NCI-H1436 treated with DMSO at 0.1 percent for 48 hours (cell line): ENCODE measurements around the gene FHIP2A.

Source experiments
- DNase-seq: peaks from one replicate; lab custom pipeline; 2025; lab: John Stamatoyannopoulos, UW

FHIP2A gene

DNA sequence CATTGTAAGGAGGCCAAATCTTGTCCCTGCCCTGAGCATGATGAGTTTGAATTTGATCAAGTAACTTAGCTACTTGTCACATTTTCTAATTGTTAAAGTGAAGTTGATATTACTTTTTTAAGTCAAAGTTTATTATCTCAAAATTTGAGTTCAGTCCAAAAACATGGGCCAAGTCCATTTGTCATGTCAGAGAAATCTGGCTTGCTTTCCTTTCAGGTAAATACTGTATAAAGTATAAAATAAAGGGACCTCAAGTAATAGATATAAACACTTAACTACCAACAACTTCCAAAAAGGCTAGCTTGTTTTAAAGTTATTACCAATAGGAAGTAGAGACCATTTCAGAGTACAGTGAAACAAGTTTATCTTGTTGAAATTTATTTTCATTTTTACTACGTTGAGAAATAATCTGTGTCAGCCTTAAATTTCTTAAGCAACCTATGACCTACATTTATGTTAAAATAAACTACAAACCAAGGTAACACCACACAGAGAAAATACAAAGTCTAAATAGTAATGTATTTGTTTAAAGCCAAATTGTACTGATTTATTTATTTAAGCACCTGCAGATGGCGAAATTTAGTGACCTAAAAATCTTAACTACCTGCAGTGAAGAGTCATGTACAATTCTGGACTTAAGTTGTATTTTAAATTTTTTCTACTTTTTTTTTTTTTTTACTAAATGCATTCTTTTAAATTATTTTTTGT, 36.5 kb downstream of the FHIP2A start:
- no peak for DNase-seq

DNA sequence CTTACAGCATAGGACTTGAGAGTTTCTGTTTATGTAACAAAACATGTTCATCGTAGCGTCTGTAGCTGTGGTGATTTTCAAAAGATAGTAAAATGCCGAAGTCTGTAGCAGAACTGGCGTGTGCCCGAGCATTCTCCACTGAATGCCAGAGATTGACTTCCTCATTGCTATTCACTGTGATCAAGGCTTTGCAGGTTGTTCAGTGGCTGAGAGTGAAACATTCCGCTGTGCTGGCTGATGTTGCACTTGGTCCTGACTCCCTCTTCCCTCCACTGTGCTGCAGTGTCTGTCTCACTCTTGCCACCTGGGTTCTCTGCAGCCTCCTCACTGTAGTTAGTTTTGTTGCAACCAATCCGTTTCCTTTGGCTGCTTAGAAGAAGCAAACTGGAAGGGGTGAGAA, 37.6 kb downstream of the FHIP2A start:
- no peak for DNase-seq

DNA sequence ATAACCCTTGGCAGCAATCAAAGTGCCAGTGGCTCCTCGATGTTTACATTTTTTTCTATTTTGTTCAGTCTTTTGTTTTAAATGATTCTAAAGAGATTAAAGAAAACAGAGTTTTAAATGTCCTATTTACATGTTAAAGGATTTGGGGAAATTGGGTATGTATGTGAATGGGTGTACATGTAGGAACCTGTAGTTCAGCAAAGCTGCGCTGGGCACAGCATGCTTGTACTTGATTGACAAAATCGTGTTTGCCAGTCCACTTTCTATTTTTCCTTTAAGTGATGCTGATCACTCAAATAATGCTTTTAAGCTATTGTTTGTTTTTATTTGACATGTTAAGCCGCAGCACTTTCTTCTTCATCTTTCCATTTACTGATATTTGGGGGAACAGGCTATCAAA, 40.9 kb downstream of the FHIP2A start:
- no peak for DNase-seq

DNA sequence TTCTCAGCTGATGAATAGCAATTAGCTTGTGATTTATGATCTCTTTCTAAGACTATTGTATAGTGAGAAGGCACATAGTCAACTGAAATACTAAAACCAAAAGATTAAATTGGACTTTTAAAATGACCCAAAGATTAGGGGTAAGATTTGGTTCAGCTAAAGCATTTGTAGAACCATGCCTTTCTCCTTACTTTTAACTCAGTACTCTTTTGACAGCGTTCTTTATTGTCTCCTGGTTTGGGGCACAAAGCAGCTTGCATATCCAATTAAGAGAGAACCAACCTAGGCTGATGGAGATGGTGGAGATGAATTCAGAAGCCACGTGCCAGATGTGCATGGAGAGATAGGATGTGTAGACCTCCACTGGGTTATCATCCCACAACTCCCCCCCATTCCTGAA, 45.8 kb downstream of the FHIP2A start:
- no peak for DNase-seq

DNA sequence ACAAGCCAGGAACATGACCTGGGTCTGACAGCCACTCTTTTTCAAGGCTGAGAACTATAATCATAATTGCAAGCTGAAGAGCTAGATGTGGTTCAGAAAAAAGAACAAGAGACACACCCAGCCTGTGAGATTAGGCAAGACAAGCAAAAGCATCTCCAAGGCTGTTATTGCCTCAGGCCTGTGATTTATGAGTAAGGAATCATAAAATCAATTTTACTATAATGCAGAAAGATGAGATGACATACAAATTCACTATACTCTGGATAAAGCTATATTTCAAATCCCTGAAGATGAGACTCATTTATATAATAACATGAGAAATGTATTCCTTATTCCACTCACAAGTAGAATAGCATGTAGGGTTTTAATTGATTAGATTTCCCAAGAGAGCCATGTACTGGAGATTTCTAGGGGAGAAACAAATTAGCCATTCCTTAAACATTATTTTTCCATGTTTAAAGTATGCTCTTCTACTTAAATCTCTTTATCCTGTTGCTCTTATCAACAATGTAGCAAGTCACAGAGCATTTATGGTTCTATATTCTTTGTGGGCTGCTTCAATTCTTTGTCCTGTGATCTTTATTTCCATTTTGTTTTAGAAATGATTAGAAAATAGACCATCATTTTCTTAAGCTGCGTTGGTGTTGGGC, 47.4 kb downstream of the FHIP2A start:
- DNase-seq: no peak

DNA sequence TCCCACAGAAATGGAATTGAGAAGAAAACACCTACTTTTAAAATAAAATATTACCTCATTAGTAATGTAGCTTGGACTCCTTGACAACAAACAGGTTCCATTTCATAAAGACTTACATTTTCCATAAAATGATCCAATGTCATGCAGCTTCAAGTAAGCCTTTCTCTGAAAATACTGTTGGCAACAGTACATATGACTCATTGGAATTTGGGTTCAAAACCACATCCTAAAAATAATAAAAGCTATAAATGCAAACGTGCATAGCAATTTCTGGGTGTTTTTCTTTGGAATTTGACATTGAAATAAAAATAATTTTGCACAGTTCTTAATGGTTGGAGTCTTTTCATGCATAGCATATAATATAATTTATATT, 47.9 kb downstream of the FHIP2A start:
- no peak for DNase-seq

DNA sequence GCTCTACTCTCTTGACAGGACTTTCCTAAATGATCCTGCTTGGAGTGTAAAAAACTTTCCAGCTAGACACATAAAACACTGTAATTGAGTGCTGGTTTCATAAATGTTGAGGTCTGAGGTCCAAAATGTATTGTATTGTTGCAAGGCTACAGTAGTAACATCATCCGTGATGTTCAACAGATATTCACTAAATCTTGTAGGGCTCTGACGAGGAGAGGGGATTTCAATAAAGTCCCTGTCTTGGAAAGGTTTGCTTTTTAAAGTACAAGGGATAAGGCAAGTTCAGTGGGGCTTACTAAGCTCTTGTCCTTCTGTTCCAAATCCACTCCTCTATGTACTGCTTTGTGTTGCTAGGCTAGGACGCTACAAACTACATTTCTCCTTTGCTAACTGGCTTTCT, 48.9 kb downstream of the FHIP2A start:
- DNase-seq: no peak

DNA sequence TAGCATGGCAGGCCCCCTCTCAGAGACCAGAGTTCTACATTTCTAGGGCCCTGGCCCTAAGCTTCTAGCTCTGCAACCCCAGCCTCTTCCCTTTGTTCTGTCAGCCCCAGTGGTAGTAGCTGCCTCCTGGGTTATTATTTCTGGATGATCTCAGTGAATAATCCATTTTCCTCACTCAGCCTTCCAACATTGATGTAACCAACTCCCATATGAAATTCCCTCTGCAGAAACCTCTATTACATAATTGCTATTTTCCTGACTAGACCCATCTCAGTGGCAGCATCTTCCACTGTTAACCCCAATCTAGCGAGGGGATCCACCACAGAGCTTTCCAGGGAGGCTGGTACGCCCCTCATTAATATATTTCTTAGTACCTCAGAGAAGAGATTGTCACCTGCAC, 49.8 kb downstream of the FHIP2A start:
- DNase-seq: no peak
